A549 (cell line): ENCODE measurements around the gene USO1. TPM values are rescaled to one million over a fixed set of nuclear protein-coding genes. Genes with fewer than 3 reads are reported as not detected.

Source experiments
- ATAC-seq, 2 experiments: fragments of 200-7000 bp in 1 of 2; fragments of >200 bp in 1 of 2; cut with Nextera tagmentation in 1 of 2; cut with Tn5 transposase in 1 of 2; 3 replicates each; pipeline versions ENCODE4 v1.8.0 to v1.9.1; 2018 to 2020; ENCODE audit warnings: mild to moderate bottlenecking in 1 of 2, moderate library complexity in 1 of 2
- CTCF ChIA-PET: fragments of 300-600 bp; sonication (Branson Sonifier 250); formaldehyde crosslinking; extraction: SDS; loops from one replicate; lab custom pipeline; 2021; ENCODE audit warnings: antibody characterized with exemption, inconsistent platforms; lab: Yijun Ruan, JAX
- POLR2A ChIA-PET: fragments of 350-600 bp; formaldehyde crosslinking; extraction: SDS; loops from one replicate; lab custom pipeline; 2021; ENCODE audit warnings: antibody characterized with exemption, inconsistent platforms; lab: Yijun Ruan, JAX
- DNase-seq, 2 experiments: peaks; one replicate each; pipeline versions ENCODE4 v3.0.0 to v3.0.0-alpha.2; 2011 to 2016; ENCODE audit warnings: low read depth in 1 of 2, low spot score in 1 of 2
- FAIRE-seq: peaks from 2 replicates; lab custom pipeline; 2011; peaks lifted over from hg19 to GRCh38; lab: Jason Lieb, UNC
- H3K27ac ChIP-seq, 2 experiments: fragments of >200 bp; sonication (Bioruptor Twin); formaldehyde crosslinking; 3 replicates each; pipeline ENCODE4 v1.5.1; 2016 to 2017
- H3K4me1 ChIP-seq: fragments of >200 bp; sonication (Bioruptor Twin); formaldehyde crosslinking; 3 replicates; pipeline ENCODE4 v1.6.1; 2016
- H3K4me2 ChIP-seq: fragments of >200 bp; sonication (Bioruptor Twin); formaldehyde crosslinking; 3 replicates; pipeline ENCODE4 v1.6.1; 2016
- H3K4me3 ChIP-seq: fragments of >200 bp; sonication (Bioruptor Twin); formaldehyde crosslinking; 3 replicates; pipeline ENCODE4 v1.5.1; 2016
- H3K9me3 ChIP-seq: fragments of >200 bp; sonication (Bioruptor Twin); formaldehyde crosslinking; 3 replicates; pipeline ENCODE4 v1.6.1; 2016
- CBX2 ChIP-seq: fragments of 200-600 bp; sonication (generic); IDR thresholded peaks from 2 replicates; pipeline ENCODE4 v1.6.1; 2016; ENCODE audit warnings: low read depth, mild to moderate bottlenecking, borderline replicate concordance
- CTCF ChIP-seq: fragments of >200 bp; sonication (Bioruptor Twin); formaldehyde crosslinking; IDR thresholded peaks from 3 replicates; pipeline ENCODE4 v1.5.1; 2016
- EHF ChIP-seq: fragments of 250-450 bp; sonication (Bioruptor Pico); IDR thresholded peaks from 2 replicates; pipeline ENCODE4 v1.5.0; 2020; ENCODE audit warnings: mild to moderate bottlenecking
- EHMT2 ChIP-seq: fragments of 200-600 bp; sonication (generic); IDR thresholded peaks from 2 replicates; pipeline ENCODE4 v1.6.1; 2016; ENCODE audit warnings: antibody characterized with exemption, low read depth, mild to moderate bottlenecking, moderate library complexity
- EP300 ChIP-seq, 2 experiments: fragments of >200 bp; sonication (Bioruptor Twin); formaldehyde crosslinking; IDR thresholded peaks; 2 replicates in 1 of 2; 3 replicates in 1 of 2; pipeline ENCODE4 v1.6.1; 2016 to 2017
- FOSB ChIP-seq: fragments of 250-450 bp; sonication (Bioruptor Pico); IDR thresholded peaks from 2 replicates; pipeline ENCODE4 v1.5.0; 2020; ENCODE audit warnings: mild to moderate bottlenecking, moderate library complexity
- HDAC2 ChIP-seq: fragments of 200-600 bp; sonication (generic); IDR thresholded peaks from 2 replicates; pipeline ENCODE4 v1.6.1; 2016
- HEYL ChIP-seq: fragments of 250-450 bp; sonication (Bioruptor Pico); IDR thresholded peaks from 2 replicates; pipeline ENCODE4 v1.8.0; 2021; ENCODE audit warnings: mild to moderate bottlenecking, moderate library complexity
- HOXB5 ChIP-seq: fragments of 250-450 bp; sonication (Bioruptor Pico); IDR thresholded peaks from 2 replicates; pipeline ENCODE4 v1.5.0; 2020; ENCODE audit warnings: mild to moderate bottlenecking, moderate library complexity
- JUN ChIP-seq, 2 experiments: fragments of >200 bp; sonication (Bioruptor Twin); formaldehyde crosslinking; IDR thresholded peaks; 2 replicates in 1 of 2; 3 replicates in 1 of 2; pipeline ENCODE4 v1.6.1; 2016 to 2017
- JUNB ChIP-seq: fragments of >200 bp; sonication (Bioruptor Twin); formaldehyde crosslinking; IDR thresholded peaks from 2 replicates; pipeline ENCODE4 v1.6.1; 2016
- MAFK ChIP-seq: fragments of 450-650 bp; IDR thresholded peaks from 2 replicates; pipeline ENCODE4 v1.6.1; 2014; ENCODE audit not compliant: partially characterized antibody
- MAZ ChIP-seq: fragments of 150-350 bp; IDR thresholded peaks from 2 replicates; pipeline ENCODE4 v1.6.1; 2014; ENCODE audit warnings: antibody characterized with exemption, low read depth, low read length, borderline replicate concordance
- NR3C1 ChIP-seq: fragments of >200 bp; sonication (Bioruptor Twin); formaldehyde crosslinking; IDR thresholded peaks from 3 replicates; pipeline ENCODE4 v1.6.1; 2017
- PHF8 ChIP-seq: fragments of 200-600 bp; sonication (generic); IDR thresholded peaks from 2 replicates; pipeline ENCODE4 v1.6.1; 2016; ENCODE audit warnings: low read depth, mild to moderate bottlenecking, antibody characterized with exemption, moderate library complexity, borderline replicate concordance
- RCOR1 ChIP-seq: fragments of 150-350 bp; IDR thresholded peaks from 2 replicates; pipeline ENCODE4 v1.6.1; 2014; ENCODE audit warnings: antibody characterized with exemption, low read length, low read depth
- TFCP2L1 ChIP-seq: fragments of 250-450 bp; sonication (Bioruptor Pico); IDR thresholded peaks from 2 replicates; pipeline ENCODE4 v1.5.0; 2021; ENCODE audit warnings: mild to moderate bottlenecking
- TP53 ChIP-seq: fragments of 250-450 bp; sonication (Bioruptor Pico); IDR thresholded peaks from 2 replicates; pipeline ENCODE4 v1.5.0; 2021; ENCODE audit warnings: mild to moderate bottlenecking, moderate library complexity
- ZC3H11A ChIP-seq: fragments of 450-650 bp; IDR thresholded peaks from 2 replicates; pipeline ENCODE4 v1.6.1; 2014; ENCODE audit warnings: antibody characterized with exemption, mild to moderate bottlenecking
- ZNF302 ChIP-seq: fragments of 250-450 bp; sonication (Bioruptor Pico); IDR thresholded peaks from 2 replicates; pipeline ENCODE4 v1.9.0; 2021; ENCODE audit warnings: inconsistent platforms, mild to moderate bottlenecking, moderate library complexity
- ZSCAN20 ChIP-seq: fragments of 250-450 bp; sonication (Bioruptor Pico); IDR thresholded peaks from 2 replicates; pipeline ENCODE4 v1.8.0; 2022; ENCODE audit warnings: mild to moderate bottlenecking, moderate library complexity
- WGBS: methylation state at CpG from one replicate; pipeline ENCODE4 v1.1.6; 2017; ENCODE audit errors: missing lambda C conversion rate; 5-methylcytosine and 5-hydroxymethylcytosine counted together
- polyA plus RNA-seq, 4 experiments: library from polyadenylated mRNA; depleted of rRNA in 3 of 4; stranded (reverse); fragments of >200 nt; fragmentation: RNase III in 1 of 4; extraction: RNeasy Plus Mini Kit Qiagen cat#74134 plus additional on column Dnase treatment in 1 of 4; gene quantifications; 2 replicates in 3 of 4; 3 replicates in 1 of 4; pipeline ENCODE4 v1.2.3, GENCODE V29; 2011 to 2017
- TF ChIP-seq, protein P1 (sequence below): fragments of 450-650 bp; IDR thresholded peaks from 2 replicates; pipeline ENCODE4 v1.6.1; 2014; ENCODE audit warnings: antibody characterized with exemption
- TF ChIP-seq, protein P2 (sequence below): fragments of 250-450 bp; sonication (Bioruptor Pico); IDR thresholded peaks from 2 replicates; pipeline ENCODE4 v1.5.0; 2021; ENCODE audit warnings: mild to moderate bottlenecking, moderate library complexity, borderline replicate concordance
- TF ChIP-seq, protein P3 (sequence below): fragments of 150-350 bp; IDR thresholded peaks from 2 replicates; pipeline ENCODE4 v1.6.1; 2014; ENCODE audit warnings: low read depth, mild to moderate bottlenecking, low read length

The USO1 gene
- polyA plus RNA-seq, 2 of the 4 experiments (the other 2 are of a cell fraction), result 54.7 to 97.6 TPM

GRCh38 chr4:75724066-75724866, at the start of gene USO1 (continued):
- TF ChIP-seq, protein P1, sequence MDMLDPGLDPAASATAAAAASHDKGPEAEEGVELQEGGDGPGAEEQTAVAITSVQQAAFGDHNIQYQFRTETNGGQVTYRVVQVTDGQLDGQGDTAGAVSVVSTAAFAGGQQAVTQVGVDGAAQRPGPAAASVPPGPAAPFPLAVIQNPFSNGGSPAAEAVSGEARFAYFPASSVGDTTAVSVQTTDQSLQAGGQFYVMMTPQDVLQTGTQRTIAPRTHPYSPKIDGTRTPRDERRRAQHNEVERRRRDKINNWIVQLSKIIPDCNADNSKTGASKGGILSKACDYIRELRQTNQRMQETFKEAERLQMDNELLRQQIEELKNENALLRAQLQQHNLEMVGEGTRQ, result peak; percentile 83

GRCh38 chr4:75675004-75675531, 49.3 kb upstream of the USO1 start:
- FAIRE-seq, result no peak

GRCh38 chr4:75678473-75678872, 45.9 kb upstream of the USO1 start:
- DNase-seq, result no peak
- ATAC-seq, result no peak
- Histone ChIP-seq H3K9me3 (no peaks in the 10 kb centered on the region), H3K4me2 (no peak overlapping the region), H3K4me1 (peaks cover 7% of the 10 kb centered on the region), H3K27ac (no peak overlapping the region), H3K4me3 (no peak overlapping the region)
- ChIA-PET CTCF (interaction anchor here (1.2 to 1.6 kb wide), 2 partner anchors 45 to 170 kb away, joined by 4 to 5 read pairs; partner anchors contain the start of gene USO1), POLR2A (no interaction called here)
- FAIRE-seq, result no peak
- no peak for TF ChIP-seq NR3C1
- no peak for TF ChIP-seq MAFK
- no peak for TF ChIP-seq CBX2
- TF ChIP-seq, protein P2, sequence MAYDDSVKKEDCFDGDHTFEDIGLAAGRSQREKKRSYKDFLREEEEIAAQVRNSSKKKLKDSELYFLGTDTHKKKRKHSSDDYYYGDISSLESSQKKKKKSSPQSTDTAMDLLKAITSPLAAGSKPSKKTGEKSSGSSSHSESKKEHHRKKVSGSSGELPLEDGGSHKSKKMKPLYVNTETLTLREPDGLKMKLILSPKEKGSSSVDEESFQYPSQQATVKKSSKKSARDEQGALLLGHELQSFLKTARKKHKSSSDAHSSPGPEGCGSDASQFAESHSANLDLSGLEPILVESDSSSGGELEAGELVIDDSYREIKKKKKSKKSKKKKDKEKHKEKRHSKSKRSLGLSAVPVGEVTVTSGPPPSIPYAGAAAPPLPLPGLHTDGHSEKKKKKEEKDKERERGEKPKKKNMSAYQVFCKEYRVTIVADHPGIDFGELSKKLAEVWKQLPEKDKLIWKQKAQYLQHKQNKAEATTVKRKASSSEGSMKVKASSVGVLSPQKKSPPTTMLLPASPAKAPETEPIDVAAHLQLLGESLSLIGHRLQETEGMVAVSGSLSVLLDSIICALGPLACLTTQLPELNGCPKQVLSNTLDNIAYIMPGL (CRISPR knock-in tag), result no peak
- no peak for TF ChIP-seq JUNB
- no peak for TF ChIP-seq TP53 (CRISPR knock-in tag)
- no peak for TF ChIP-seq EP300 (IDR thresholded peaks at IDR 0.05)
- TF ChIP-seq EHMT2, result no peak
- TF ChIP-seq, protein P1, result no peak
- TF ChIP-seq ZSCAN20 (CRISPR knock-in tag), result no peak
- TF ChIP-seq TFCP2L1 (CRISPR knock-in tag), result no peak
- TF ChIP-seq ZC3H11A, result no peak
- no peak for TF ChIP-seq CTCF
- no peak for TF ChIP-seq EHF (CRISPR knock-in tag)
- TF ChIP-seq HOXB5 (CRISPR knock-in tag), result no peak
- no peak for TF ChIP-seq RCOR1
- no peak for TF ChIP-seq PHF8
- TF ChIP-seq MAZ, result no peak
- no peak for TF ChIP-seq ZNF302 (CRISPR knock-in tag)

More at GRCh38 chr4:75675004-75675531, 49.3 kb upstream of the USO1 start:
- no peak overlapping the region for H3K27ac ChIP-seq
- peaks cover 19% of the 10 kb centered on the region for H3K4me1 ChIP-seq
- TF ChIP-seq JUN (IDR thresholded peaks at IDR 0.05), result no peak
- no peak for TF ChIP-seq EHF (CRISPR knock-in tag)
- no peak for TF ChIP-seq NR3C1
- no peak for TF ChIP-seq PHF8
- TF ChIP-seq HDAC2, result no peak
- TF ChIP-seq, protein P2 (CRISPR knock-in tag), result no peak
- TF ChIP-seq MAFK, result no peak
- TF ChIP-seq HEYL (CRISPR knock-in tag), result no peak
- TF ChIP-seq FOSB (CRISPR knock-in tag), result no peak
- TF ChIP-seq, protein P3, sequence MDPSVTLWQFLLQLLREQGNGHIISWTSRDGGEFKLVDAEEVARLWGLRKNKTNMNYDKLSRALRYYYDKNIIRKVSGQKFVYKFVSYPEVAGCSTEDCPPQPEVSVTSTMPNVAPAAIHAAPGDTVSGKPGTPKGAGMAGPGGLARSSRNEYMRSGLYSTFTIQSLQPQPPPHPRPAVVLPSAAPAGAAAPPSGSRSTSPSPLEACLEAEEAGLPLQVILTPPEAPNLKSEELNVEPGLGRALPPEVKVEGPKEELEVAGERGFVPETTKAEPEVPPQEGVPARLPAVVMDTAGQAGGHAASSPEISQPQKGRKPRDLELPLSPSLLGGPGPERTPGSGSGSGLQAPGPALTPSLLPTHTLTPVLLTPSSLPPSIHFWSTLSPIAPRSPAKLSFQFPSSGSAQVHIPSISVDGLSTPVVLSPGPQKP, result no peak
- ATAC-seq (no peak), DNase-seq (no peak)
- POLR2A ChIA-PET, result no interaction called here
- H3K4me2 ChIP-seq, result no peak overlapping the region
- WGBS, result 96% methylated on average over 10 of the region's 11 CpGs
- no peak overlapping the region for H3K4me3 ChIP-seq
- CTCF ChIA-PET, result interaction anchor here (2.4 kb wide), 1 partner anchor 49 kb away, joined by 7 read pairs; the partner anchor contains the start of gene USO1
- no peaks in the 10 kb centered on the region for H3K9me3 ChIP-seq
